ENCODE results near the gene SCYL2. TPM values are rescaled to one million over a fixed set of nuclear protein-coding genes. Genes with fewer than 3 reads are reported as not detected.
"Not testable (repeated sequence)": the region's sequence is repeated elsewhere in the genome, so short reads cannot be mapped to it uniquely, and the experiment has no call there.

The SCYL2 gene
- total and polyA plus RNA-seq, 10 of the 15 experiments (the other 5 are each of a cell fraction or from before 2014, with no cell fraction given) = 5.4 to 34.3 (median 26.9) TPM

DNA sequence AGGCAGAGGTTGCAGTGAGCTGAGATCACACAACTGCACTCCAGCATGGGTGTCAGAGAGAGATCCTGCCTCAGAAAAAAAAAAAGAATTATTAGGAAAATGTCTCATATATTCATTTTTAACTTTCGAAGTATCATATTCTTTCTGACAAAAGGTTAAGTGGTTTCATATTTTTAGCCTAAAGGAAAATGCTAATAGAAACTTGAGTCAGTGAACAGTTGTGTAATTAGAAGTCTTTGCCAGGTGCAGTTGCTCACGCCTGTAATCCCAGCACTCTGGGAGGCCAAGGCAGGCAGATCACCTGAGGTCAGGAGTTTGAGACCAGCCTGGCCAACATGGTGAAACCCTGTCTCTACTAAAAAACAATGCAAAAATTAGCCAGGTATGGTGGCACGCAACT lies 35.1 kb upstream of the SCYL2 start:
- BruUV-seq (replicated peaks); H3K4me2 ChIP-seq (ENCODE audit: control insufficient read depth, insufficient read depth); H3K27me3 ChIP-seq (replicated peaks in 1 of 2; ENCODE audit: control insufficient read depth in 2 of 2, insufficient read depth in 2 of 2, low read length in 1 of 2); H3K9me3 ChIP-seq (replicated peaks; ENCODE audit: control insufficient read depth, insufficient read depth, low read length); intact Hi-C loops (cut with micrococcal nuclease; ENCODE audit: unreplicated experiment); H3K4me1 ChIP-seq (ENCODE audit: control insufficient read depth, insufficient read depth, low read length); POLR2A ChIA-PET; FAIRE-seq; DNase-seq (ENCODE audit: low read depth, low spot score); ATAC-seq; H3K27ac ChIP-seq (ENCODE audit: control insufficient read depth, insufficient read depth); H3K9ac ChIP-seq (ENCODE audit: control insufficient read depth, insufficient read depth, low read length); H4K20me1 ChIP-seq (ENCODE audit: control insufficient read depth, insufficient read depth); H3K36me3 ChIP-seq (ENCODE audit: control insufficient read depth in 2 of 2, insufficient read depth in 2 of 2, low read length in 1 of 2); H3K4me3 ChIP-seq; H2AFZ ChIP-seq (ENCODE audit: control insufficient read depth, low read depth, low read length); H3K79me2 ChIP-seq (ENCODE audit: control insufficient read depth, insufficient read depth, low read length): not testable (repeated sequence)
- ChIA-PET SMC1A (ENCODE audit: uncharacterized antibody, unreplicated experiment) (interaction anchor here (1.2 to 4.4 kb wide), 2 partner anchors 9 to 173 kb away, joined by 3 to 47 read pairs; no protein-coding TSS in a partner anchor), CTCF (interaction anchor here (0.7 to 4.6 kb wide), 4 partner anchors 9 to 172 kb away, joined by 3 to 104 read pairs (median 4); no protein-coding TSS in a partner anchor), RAD21 (ENCODE audit: unreplicated experiment) (interaction anchor here (4.0 kb wide), 1 partner anchor 172 kb away, joined by 57 read pairs; no protein-coding TSS in a partner anchor)
- in situ Hi-C loops (cut with MboI) = loop anchor here (10.0 kb wide), 1 partner anchor 173 kb away; no protein-coding TSS in a partner anchor
- WGBS (ENCODE audit: insufficient coverage, insufficient replicate concordance, low lambda C conversion rate, missing lambda C conversion rate) = 66% methylated on average over 3 of the region's 3 CpGs

DNA sequence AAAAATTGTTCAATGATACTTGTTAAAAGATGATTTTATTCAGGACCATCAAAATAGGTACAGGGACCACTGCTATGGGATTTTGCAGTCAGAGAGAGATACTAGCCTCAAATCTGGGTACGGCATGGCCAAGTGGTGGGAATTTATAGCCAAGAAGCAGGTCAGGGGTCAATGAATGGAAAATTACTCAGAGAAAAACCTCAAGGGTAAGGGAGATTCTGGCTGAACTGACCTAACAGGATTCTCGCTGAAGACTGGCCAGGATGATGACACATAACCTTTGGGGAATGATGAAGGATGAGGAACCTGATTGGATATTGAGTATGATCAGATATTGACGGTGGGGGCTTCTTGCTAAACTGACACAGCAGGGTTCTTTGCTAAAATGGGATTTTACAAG lies 32.8 kb upstream of the SCYL2 start:
- ChIA-PET RAD21 (ENCODE audit: unreplicated experiment) (interaction anchor here (0.9 to 4.0 kb wide), 4 partner anchors 12 to 320 kb away, joined by 3 to 57 read pairs (median 10); no protein-coding TSS in a partner anchor), SMC1A (ENCODE audit: uncharacterized antibody, unreplicated experiment) (interaction anchor here (1.0 to 4.4 kb wide), 4 partner anchors 31 to 323 kb away, joined by 3 to 47 read pairs (median 6); no protein-coding TSS in a partner anchor), POLR2A (no interaction called here), CTCF (interaction anchor here (0.8 to 4.6 kb wide), 11 partner anchors 8 to 438 kb away, joined by 3 to 104 read pairs (median 5); partner anchors contain the start of genes DEPDC4 and SCYL2)
- in situ Hi-C loops (cut with MboI) = loop anchor here (10.0 kb wide), 1 partner anchor 171 kb away; no protein-coding TSS in a partner anchor
- FAIRE-seq = no peak
- no peak for DNase-seq (ENCODE audit: low read depth, low spot score)
- Histone ChIP-seq H3K36me3 (ENCODE audit: control insufficient read depth in 2 of 2, insufficient read depth in 2 of 2, low read length in 1 of 2) (no peaks in the 10 kb centered on the region), H3K9me3 (replicated peaks; ENCODE audit: control insufficient read depth, insufficient read depth, low read length) (no peaks in the 10 kb centered on the region), H4K20me1 (ENCODE audit: control insufficient read depth, insufficient read depth) (no peaks in the 10 kb centered on the region), H3K4me3 (no peak overlapping the region), H2AFZ (ENCODE audit: control insufficient read depth, low read depth, low read length) (no peak overlapping the region), H3K79me2 (ENCODE audit: control insufficient read depth, insufficient read depth, low read length) (no peaks in the 10 kb centered on the region), H3K4me2 (ENCODE audit: control insufficient read depth, insufficient read depth) (no peak overlapping the region), H3K4me1 (ENCODE audit: control insufficient read depth, insufficient read depth, low read length) (no peaks in the 10 kb centered on the region), H3K27me3 (replicated peaks in 1 of 2; ENCODE audit: control insufficient read depth in 2 of 2, insufficient read depth in 2 of 2, low read length in 1 of 2) (no peaks in the 10 kb centered on the region), H3K9ac (ENCODE audit: control insufficient read depth, insufficient read depth, low read length) (no peak overlapping the region), H3K27ac (ENCODE audit: control insufficient read depth, insufficient read depth) (no peak overlapping the region)
- intact Hi-C loops (cut with micrococcal nuclease; ENCODE audit: unreplicated experiment) = loop anchor here (1.0 to 2.0 kb wide), 4 partner anchors 170 to 507 kb away; no protein-coding TSS in a partner anchor
- BruUV-seq (replicated peaks) = no TSS peak
- WGBS (ENCODE audit: insufficient coverage, insufficient replicate concordance, low lambda C conversion rate, missing lambda C conversion rate) = 51% methylated on average over 3 of the region's 3 CpGs
- ATAC-seq = no peak
- TF ChIP-seq CEBPB (IDR thresholded peaks at IDR 0.05; ENCODE audit: borderline replicate concordance in 1 of 2, low read depth in 2 of 2, low read length in 2 of 2) = no peak
- TF ChIP-seq, protein P1, sequence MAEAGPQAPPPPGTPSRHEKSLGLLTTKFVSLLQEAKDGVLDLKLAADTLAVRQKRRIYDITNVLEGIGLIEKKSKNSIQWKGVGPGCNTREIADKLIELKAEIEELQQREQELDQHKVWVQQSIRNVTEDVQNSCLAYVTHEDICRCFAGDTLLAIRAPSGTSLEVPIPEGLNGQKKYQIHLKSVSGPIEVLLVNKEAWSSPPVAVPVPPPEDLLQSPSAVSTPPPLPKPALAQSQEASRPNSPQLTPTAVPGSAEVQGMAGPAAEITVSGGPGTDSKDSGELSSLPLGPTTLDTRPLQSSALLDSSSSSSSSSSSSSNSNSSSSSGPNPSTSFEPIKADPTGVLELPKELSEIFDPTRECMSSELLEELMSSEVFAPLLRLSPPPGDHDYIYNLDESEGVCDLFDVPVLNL (IDR thresholded peaks at IDR 0.05; ENCODE audit: low read depth, low read length) = no peak
- TF ChIP-seq, protein P2, sequence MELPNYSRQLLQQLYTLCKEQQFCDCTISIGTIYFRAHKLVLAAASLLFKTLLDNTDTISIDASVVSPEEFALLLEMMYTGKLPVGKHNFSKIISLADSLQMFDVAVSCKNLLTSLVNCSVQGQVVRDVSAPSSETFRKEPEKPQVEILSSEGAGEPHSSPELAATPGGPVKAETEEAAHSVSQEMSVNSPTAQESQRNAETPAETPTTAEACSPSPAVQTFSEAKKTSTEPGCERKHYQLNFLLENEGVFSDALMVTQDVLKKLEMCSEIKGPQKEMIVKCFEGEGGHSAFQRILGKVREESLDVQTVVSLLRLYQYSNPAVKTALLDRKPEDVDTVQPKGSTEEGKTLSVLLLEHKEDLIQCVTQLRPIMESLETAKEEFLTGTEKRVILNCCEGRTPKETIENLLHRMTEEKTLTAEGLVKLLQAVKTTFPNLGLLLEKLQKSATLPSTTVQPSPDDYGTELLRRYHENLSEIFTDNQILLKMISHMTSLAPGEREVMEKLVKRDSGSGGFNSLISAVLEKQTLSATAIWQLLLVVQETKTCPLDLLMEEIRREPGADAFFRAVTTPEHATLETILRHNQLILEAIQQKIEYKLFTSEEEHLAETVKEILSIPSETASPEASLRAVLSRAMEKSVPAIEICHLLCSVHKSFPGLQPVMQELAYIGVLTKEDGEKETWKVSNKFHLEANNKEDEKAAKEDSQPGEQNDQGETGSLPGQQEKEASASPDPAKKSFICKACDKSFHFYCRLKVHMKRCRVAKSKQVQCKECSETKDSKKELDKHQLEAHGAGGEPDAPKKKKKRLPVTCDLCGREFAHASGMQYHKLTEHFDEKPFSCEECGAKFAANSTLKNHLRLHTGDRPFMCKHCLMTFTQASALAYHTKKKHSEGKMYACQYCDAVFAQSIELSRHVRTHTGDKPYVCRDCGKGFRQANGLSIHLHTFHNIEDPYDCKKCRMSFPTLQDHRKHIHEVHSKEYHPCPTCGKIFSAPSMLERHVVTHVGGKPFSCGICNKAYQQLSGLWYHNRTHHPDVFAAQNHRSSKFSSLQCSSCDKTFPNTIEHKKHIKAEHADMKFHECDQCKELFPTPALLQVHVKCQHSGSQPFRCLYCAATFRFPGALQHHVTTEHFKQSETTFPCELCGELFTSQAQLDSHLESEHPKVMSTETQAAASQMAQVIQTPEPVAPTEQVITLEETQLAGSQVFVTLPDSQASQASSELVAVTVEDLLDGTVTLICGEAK (IDR thresholded peaks at IDR 0.05; ENCODE audit: borderline replicate concordance) = no peak
- no peak for TF ChIP-seq GABPA (IDR thresholded peaks at IDR 0.05; ENCODE audit: low read depth)
- TF ChIP-seq SMARCA5 (IDR thresholded peaks at IDR 0.05) = no peak
- TF ChIP-seq, protein P3, sequence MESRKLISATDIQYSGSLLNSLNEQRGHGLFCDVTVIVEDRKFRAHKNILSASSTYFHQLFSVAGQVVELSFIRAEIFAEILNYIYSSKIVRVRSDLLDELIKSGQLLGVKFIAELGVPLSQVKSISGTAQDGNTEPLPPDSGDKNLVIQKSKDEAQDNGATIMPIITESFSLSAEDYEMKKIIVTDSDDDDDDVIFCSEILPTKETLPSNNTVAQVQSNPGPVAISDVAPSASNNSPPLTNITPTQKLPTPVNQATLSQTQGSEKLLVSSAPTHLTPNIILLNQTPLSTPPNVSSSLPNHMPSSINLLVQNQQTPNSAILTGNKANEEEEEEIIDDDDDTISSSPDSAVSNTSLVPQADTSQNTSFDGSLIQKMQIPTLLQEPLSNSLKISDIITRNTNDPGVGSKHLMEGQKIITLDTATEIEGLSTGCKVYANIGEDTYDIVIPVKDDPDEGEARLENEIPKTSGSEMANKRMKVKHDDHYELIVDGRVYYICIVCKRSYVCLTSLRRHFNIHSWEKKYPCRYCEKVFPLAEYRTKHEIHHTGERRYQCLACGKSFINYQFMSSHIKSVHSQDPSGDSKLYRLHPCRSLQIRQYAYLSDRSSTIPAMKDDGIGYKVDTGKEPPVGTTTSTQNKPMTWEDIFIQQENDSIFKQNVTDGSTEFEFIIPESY (IDR thresholded peaks at IDR 0.05) = no peak
- TF ChIP-seq TCF12 (IDR thresholded peaks at IDR 0.05; ENCODE audit: low read depth, low read length) = no peak
- no peak for TF ChIP-seq SMAD1 (IDR thresholded peaks at IDR 0.05; ENCODE audit: low read depth, partially characterized antibody)
- no peak for TF ChIP-seq ESRRA (IDR thresholded peaks at IDR 0.05; ENCODE audit: low read length)
- no peak for TF ChIP-seq POLR2A (IDR thresholded peaks at IDR 0.05; ENCODE audit: low read depth, low read length)

Measured in GM12878 (cell line).